SK-N-SH (cell line): ENCODE measurements around the gene GLYR1.

Experiments used
- CTCF ChIP-seq: fragments of 200-600 bp; sonication (generic); IDR thresholded peaks from 2 replicates; pipeline ENCODE4 v1.6.1; 2017; ENCODE audit warnings: antibody characterized with exemption, mild to moderate bottlenecking, moderate library complexity
- MAX ChIP-seq: IDR thresholded peaks from 2 replicates; pipeline ENCODE4 v1.4.0; 2012; ENCODE audit warnings: low read depth
- POLR2AphosphoS5 ChIP-seq: IDR thresholded peaks from 2 replicates; pipeline ENCODE4 v1.6.1; 2012; ENCODE audit warnings: low read depth, low read length
- RAD21 ChIP-seq: IDR thresholded peaks from 2 replicates; pipeline ENCODE4 v1.6.1; 2012; ENCODE audit warnings: mild to moderate bottlenecking, low read length
- RFX5 ChIP-seq: IDR thresholded peaks from 2 replicates; pipeline ENCODE4 v1.6.1; 2012; ENCODE audit warnings: mild to moderate bottlenecking, improper control_type of control experiment, low read length
- TAF1 ChIP-seq: IDR thresholded peaks from 2 replicates; pipeline ENCODE4 v1.6.1; 2012; ENCODE audit warnings: low read depth, mild to moderate bottlenecking, low read length, moderate library complexity, borderline replicate concordance
- USF1 ChIP-seq: IDR thresholded peaks from 2 replicates; pipeline ENCODE4 v1.4.0; 2012; ENCODE audit warnings: low read depth, borderline replicate concordance

- TF ChIP-seq RAD21: no peak
- no peak for TF ChIP-seq POLR2AphosphoS5
- no peak for TF ChIP-seq RFX5
- TF ChIP-seq TAF1: no peak
- TF ChIP-seq MAX: no peak
- TF ChIP-seq CTCF: no peak
- no peak for TF ChIP-seq USF1
These were observed 74.7 kb downstream of the GLYR1 start for GRCh38 chr16:4772351-4772750.
